ENCODE results near the gene LY6G6C. TPM values are rescaled to one million over a fixed set of nuclear protein-coding genes. Genes with fewer than 3 reads are reported as not detected.
A peak's percentile ranks its signal among the peaks of the same experiment; 100 is the strongest.

Gene LY6G6C
- total RNA-seq, 1 donor: not detected

GRCh38 chr6:31737315-31737990 lies 15.9 kb upstream of the LY6G6C start:
- TF ChIP-seq, protein P1, sequence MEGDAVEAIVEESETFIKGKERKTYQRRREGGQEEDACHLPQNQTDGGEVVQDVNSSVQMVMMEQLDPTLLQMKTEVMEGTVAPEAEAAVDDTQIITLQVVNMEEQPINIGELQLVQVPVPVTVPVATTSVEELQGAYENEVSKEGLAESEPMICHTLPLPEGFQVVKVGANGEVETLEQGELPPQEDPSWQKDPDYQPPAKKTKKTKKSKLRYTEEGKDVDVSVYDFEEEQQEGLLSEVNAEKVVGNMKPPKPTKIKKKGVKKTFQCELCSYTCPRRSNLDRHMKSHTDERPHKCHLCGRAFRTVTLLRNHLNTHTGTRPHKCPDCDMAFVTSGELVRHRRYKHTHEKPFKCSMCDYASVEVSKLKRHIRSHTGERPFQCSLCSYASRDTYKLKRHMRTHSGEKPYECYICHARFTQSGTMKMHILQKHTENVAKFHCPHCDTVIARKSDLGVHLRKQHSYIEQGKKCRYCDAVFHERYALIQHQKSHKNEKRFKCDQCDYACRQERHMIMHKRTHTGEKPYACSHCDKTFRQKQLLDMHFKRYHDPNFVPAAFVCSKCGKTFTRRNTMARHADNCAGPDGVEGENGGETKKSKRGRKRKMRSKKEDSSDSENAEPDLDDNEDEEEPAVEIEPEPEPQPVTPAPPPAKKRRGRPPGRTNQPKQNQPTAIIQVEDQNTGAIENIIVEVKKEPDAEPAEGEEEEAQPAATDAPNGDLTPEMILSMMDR (IDR thresholded peaks at IDR 0.05; ENCODE audit: insufficient read depth, low read depth, low read length): no peak
- no peak for DNase-seq (ENCODE audit: low read depth)
- peak overlapping the region; percentile 5 for H3K4me3 ChIP-seq (ENCODE audit: low read depth, low read length)

GRCh38 chr6:31736768-31737314 lies 15.3 kb upstream of the LY6G6C start:
- DNase-seq (ENCODE audit: low read depth): no peak
- TF ChIP-seq, protein P1 (IDR thresholded peaks at IDR 0.05; ENCODE audit: insufficient read depth, low read depth, low read length): no peak
- H3K4me3 ChIP-seq (ENCODE audit: low read depth, low read length): peak overlapping the region; percentile 99

GRCh38 chr6:31736021-31736767 lies 14.6 kb upstream of the LY6G6C start, which contains the start of gene CLIC1:
Gene CLIC1, minus strand, starts transcription at chr6:31736530. Its CDS starts 230 bp downstream, at chr6:31736300.
- peak; percentile 80 for DNase-seq (ENCODE audit: low read depth)
- peak within 1 kb of the TSS; percentile 99 for H3K4me3 ChIP-seq (ENCODE audit: low read depth, low read length)
- TF ChIP-seq, protein P1 (IDR thresholded peaks at IDR 0.05; ENCODE audit: insufficient read depth, low read depth, low read length): no peak

DNA sequence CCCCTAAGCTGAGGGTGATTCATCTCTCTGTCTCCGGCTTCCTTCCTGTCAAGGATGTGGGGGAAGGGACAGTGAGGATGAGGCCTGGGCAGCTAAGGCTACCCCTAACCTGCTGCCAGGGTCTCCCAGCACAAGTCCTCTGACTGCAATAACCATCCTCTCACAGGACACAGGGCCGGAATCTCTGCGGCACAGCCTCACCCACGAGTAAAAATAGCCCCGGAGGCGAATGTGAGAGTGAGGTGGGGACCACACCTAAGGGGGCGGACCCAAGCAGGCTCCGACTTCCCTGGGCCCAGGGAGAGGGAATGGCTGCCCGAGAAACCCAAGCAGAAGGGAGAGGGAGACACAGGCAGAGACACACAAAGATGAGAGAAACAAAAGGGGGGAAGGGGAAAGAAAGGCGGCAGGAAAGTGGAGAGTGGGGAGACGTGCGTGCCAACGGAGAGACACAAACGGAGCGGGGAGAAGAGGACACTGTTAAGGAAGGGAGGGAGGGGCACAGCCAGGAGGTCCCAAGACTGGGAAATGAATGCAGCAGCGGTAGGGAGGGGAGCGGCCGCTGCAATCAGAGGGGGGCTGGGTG lies 13.4 kb upstream of the LY6G6C start:
- DNase-seq (ENCODE audit: low read depth): peak; percentile 62
- TF ChIP-seq, protein P1 (IDR thresholded peaks at IDR 0.05; ENCODE audit: insufficient read depth, low read depth, low read length): no peak
- H3K4me3 ChIP-seq (ENCODE audit: low read depth, low read length): peak overlapping the region; percentile 99

DNA sequence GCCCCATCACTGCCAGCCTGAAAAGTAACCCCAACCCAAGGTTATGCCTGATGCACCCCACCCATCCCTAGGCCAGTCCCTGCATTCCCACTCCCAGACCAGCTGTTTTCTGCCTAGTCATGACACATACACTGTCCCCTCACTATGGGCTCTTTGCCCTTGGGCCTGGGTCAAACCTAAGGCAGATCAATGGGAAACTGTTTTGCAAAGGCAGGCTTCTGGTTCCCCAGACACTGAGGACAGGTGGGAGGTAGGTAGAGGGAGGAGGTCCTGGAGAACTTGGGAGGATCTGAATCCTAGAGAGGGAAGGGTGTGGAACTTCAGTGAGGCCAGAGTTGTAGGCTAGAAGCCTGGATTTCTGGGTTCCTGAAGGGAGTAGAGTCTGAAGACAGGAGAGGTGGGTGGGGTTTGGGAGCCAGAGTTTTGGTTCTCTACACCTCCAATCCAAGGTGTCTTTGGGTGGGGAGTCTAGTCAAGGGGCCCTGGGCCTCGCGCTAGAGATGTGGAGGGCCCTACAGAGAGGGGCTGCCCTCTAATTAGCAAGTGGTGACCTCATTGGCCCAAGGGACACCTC lies 12.8 kb upstream of the LY6G6C start:
- DNase-seq (ENCODE audit: low read depth): no peak
- TF ChIP-seq, protein P1 (IDR thresholded peaks at IDR 0.05; ENCODE audit: insufficient read depth, low read depth, low read length): no peak
- H3K4me3 ChIP-seq (ENCODE audit: low read depth, low read length): peak overlapping the region; percentile 99

- peak overlapping the region; percentile 99 for H3K4me3 ChIP-seq (ENCODE audit: low read depth, low read length)
- DNase-seq (ENCODE audit: low read depth): no peak
- TF ChIP-seq, protein P1 (IDR thresholded peaks at IDR 0.05; ENCODE audit: insufficient read depth, low read depth, low read length): no peak
Observed at GRCh38 chr6:31733734-31734133, 12.2 kb upstream of the LY6G6C start.

Data from fibroblast of villous mesenchyme (primary cell).